GM08714 (cell line): Measurements from ENCODE around the gene THSD4.

Experiments used
- H3K4me3 ChIP-seq: fragments of 200-500 bp; sonication (Bioruptor generic); 2 replicates; pipeline ENCODE4 v1.5.1; 2014; ENCODE audit warnings: mild to moderate bottlenecking, low read length, inconsistent platforms
- ZNF274 ChIP-seq: IDR thresholded peaks from 2 replicates; pipeline ENCODE4 v1.6.1; 2012; ENCODE audit warnings: mild to moderate bottlenecking, low read depth, low read length

The THSD4 gene

GRCh38 chr15:71789616-71790015 is 674.3 kb downstream of the THSD4 start:
- TF ChIP-seq ZNF274: no peak
- no peak overlapping the region for H3K4me3 ChIP-seq

GRCh38 chr15:71790081-71790480 is 674.8 kb downstream of the THSD4 start:
- TF ChIP-seq ZNF274: no peak
- no peak overlapping the region for H3K4me3 ChIP-seq

GRCh38 chr15:71791975-71792374 is 676.7 kb downstream of the THSD4 start:
- TF ChIP-seq ZNF274: no peak
- H3K4me3 ChIP-seq: no peak overlapping the region

- no peak for TF ChIP-seq ZNF274
- no peak overlapping the region for H3K4me3 ChIP-seq
Measured at GRCh38 chr15:71792521-71792920, 677.2 kb downstream of the THSD4 start.

GRCh38 chr15:71798641-71799040 is 683.4 kb downstream of the THSD4 start:
- no peak for TF ChIP-seq ZNF274
- H3K4me3 ChIP-seq: no peak overlapping the region

- no peak overlapping the region for H3K4me3 ChIP-seq
- TF ChIP-seq ZNF274: no peak
Measured at GRCh38 chr15:71800190-71800589, 684.9 kb downstream of the THSD4 start.

GRCh38 chr15:71800835-71801745 is 685.8 kb downstream of the THSD4 start:
- no peak for TF ChIP-seq ZNF274
- H3K4me3 ChIP-seq: no peak overlapping the region

- no peak for TF ChIP-seq ZNF274
- no peak overlapping the region for H3K4me3 ChIP-seq
Measured at GRCh38 chr15:71801935-71802655, 686.8 kb downstream of the THSD4 start.

GRCh38 chr15:71802770-71803169 is 687.5 kb downstream of the THSD4 start:
- no peak for TF ChIP-seq ZNF274
- H3K4me3 ChIP-seq: no peak overlapping the region

GRCh38 chr15:71804226-71804625 is 689.0 kb downstream of the THSD4 start:
- no peak for TF ChIP-seq ZNF274
- H3K4me3 ChIP-seq: no peak overlapping the region

GRCh38 chr15:71804695-71805470 is 689.6 kb downstream of the THSD4 start:
- no peak overlapping the region for H3K4me3 ChIP-seq
- no peak for TF ChIP-seq ZNF274

GRCh38 chr15:71806452-71806931 is 691.2 kb downstream of the THSD4 start:
- H3K4me3 ChIP-seq: no peak overlapping the region
- no peak for TF ChIP-seq ZNF274

- no peak for TF ChIP-seq ZNF274
- no peak overlapping the region for H3K4me3 ChIP-seq
Measured at GRCh38 chr15:71807125-71807629, 691.9 kb downstream of the THSD4 start.

- TF ChIP-seq ZNF274: no peak
- H3K4me3 ChIP-seq: no peak overlapping the region
Measured at GRCh38 chr15:71807691-71808091, 692.4 kb downstream of the THSD4 start.
